ENCODE data around the gene GAN.

GRCh38 chr16:81307770-81308169 is 7.0 kb upstream of the GAN start:
- no peak for TF ChIP-seq CTCF (IDR thresholded peaks at IDR 0.05)
- no peak for TF ChIP-seq POLR2A (IDR thresholded peaks at IDR 0.05)

All from testis (tissue), 2 donors.